SH-SY5Y (cell line): ENCODE data around the gene TSPAN18.

Experiments
- GATA2 ChIP-seq: IDR thresholded peaks from 2 replicates; pipeline ENCODE4 v1.6.1; 2011; ENCODE audit warnings: mild to moderate bottlenecking, low read depth, low read length
- GATA3 ChIP-seq: IDR thresholded peaks from 2 replicates; pipeline ENCODE4 v1.6.1; 2011; ENCODE audit warnings: low read depth, mild to moderate bottlenecking, low read length, moderate library complexity

- TF ChIP-seq GATA3 (no peak), GATA2 (no peak)
Observed at GRCh38 chr11:44708009-44708408, 18.8 kb upstream of the TSPAN18 start.
